Activated naive CD4-positive, alpha-beta T cell treated with anti-CD3 and anti-CD28 coated beads, Interleukin-2, amount 50 U/mL, for 16 hours (primary cell): ENCODE results near the gene CCDC148.
"Not testable (repeated sequence)": the region's sequence is repeated elsewhere in the genome, so short reads cannot be mapped to it uniquely, and the experiment has no call there.

Source experiments
- DNase-seq: peaks from one replicate; pipeline ENCODE4 v3.0.0-alpha.2; 2020

CCDC148 gene

GRCh38 chr2:158346032-158346431, 110.5 kb downstream of the CCDC148 start:
- no peak for DNase-seq

- DNase-seq, result no peak
Measured at GRCh38 chr2:158339513-158339912, 117.0 kb downstream of the CCDC148 start.

GRCh38 chr2:158337018-158337417, 119.5 kb downstream of the CCDC148 start:
- DNase-seq, result no peak

GRCh38 chr2:158331799-158332198, 124.8 kb downstream of the CCDC148 start:
- DNase-seq, result not testable (repeated sequence)

GRCh38 chr2:158325782-158326340, 130.7 kb downstream of the CCDC148 start:
- no peak for DNase-seq

- no peak for DNase-seq
Measured at GRCh38 chr2:158325031-158325781, 131.3 kb downstream of the CCDC148 start.

- no peak for DNase-seq
Measured at GRCh38 chr2:158323381-158323780, 133.2 kb downstream of the CCDC148 start.

GRCh38 chr2:158321264-158321663, 135.3 kb downstream of the CCDC148 start:
- DNase-seq, result no peak

GRCh38 chr2:158319269-158319668, 137.3 kb downstream of the CCDC148 start:
- DNase-seq, result no peak

- DNase-seq, result no peak
Measured at GRCh38 chr2:158317642-158318041, 138.9 kb downstream of the CCDC148 start.

- DNase-seq, result no peak
Measured at GRCh38 chr2:158315803-158316414, 140.6 kb downstream of the CCDC148 start.

GRCh38 chr2:158315000-158315399, 141.6 kb downstream of the CCDC148 start:
- no peak for DNase-seq

- no peak for DNase-seq
Measured at GRCh38 chr2:158313734-158314133, 142.8 kb downstream of the CCDC148 start.

GRCh38 chr2:158312981-158313380, 143.6 kb downstream of the CCDC148 start:
- DNase-seq, result no peak

GRCh38 chr2:158310407-158310806, 146.1 kb downstream of the CCDC148 start:
- DNase-seq, result not testable (repeated sequence)

- DNase-seq, result no peak
Measured at GRCh38 chr2:158305501-158305900, 151.1 kb downstream of the CCDC148 start.

GRCh38 chr2:158300394-158300793, 156.2 kb downstream of the CCDC148 start:
- no peak for DNase-seq

GRCh38 chr2:158297606-158298005, 158.9 kb downstream of the CCDC148 start:
- no peak for DNase-seq

- no peak for DNase-seq
Measured at GRCh38 chr2:158297120-158297519, 159.4 kb downstream of the CCDC148 start.

GRCh38 chr2:158293722-158294121, 162.8 kb downstream of the CCDC148 start:
- no peak for DNase-seq

- DNase-seq, result no peak
Measured at GRCh38 chr2:158291544-158292180, 164.9 kb downstream of the CCDC148 start.

- DNase-seq, result no peak
Measured at GRCh38 chr2:158290225-158290624, 166.3 kb downstream of the CCDC148 start.

GRCh38 chr2:158276619-158277471, 179.7 kb downstream of the CCDC148 start:
- no peak for DNase-seq
